ACC112 (cell line): ENCODE measurements around the gene NBPF3.
A peak's percentile ranks its signal among the peaks of the same experiment; 100 is the strongest.
"Not testable (repeated sequence)": the region's sequence is repeated elsewhere in the genome, so short reads cannot be mapped to it uniquely, and the experiment has no call there.

Experiments used
- H2AFZ ChIP-seq: fragments of 200-600 bp; sonication (generic); one replicate; pipeline ENCODE4 v1.6.0; 2017; ENCODE audit warnings: antibody characterized with exemption, low read length; ENCODE audit not compliant: unreplicated experiment
- H3K27ac ChIP-seq: fragments of 200-600 bp; sonication (generic); 2 replicates; pipeline ENCODE4 v1.5.1; 2014; ENCODE audit warnings: low read depth, mild to moderate bottlenecking, antibody characterized with exemption, low read length, moderate library complexity
- H3K27me3 ChIP-seq: fragments of 200-600 bp; sonication (generic); 2 replicates; pipeline ENCODE4 v1.6.1; 2014; ENCODE audit warnings: mild to moderate bottlenecking, antibody characterized with exemption, low read length, moderate library complexity, mixed read lengths; ENCODE audit not compliant: insufficient read depth
- H3K36me3 ChIP-seq: fragments of 200-600 bp; sonication (generic); 2 replicates; pipeline ENCODE4 v1.6.1; 2016; ENCODE audit warnings: mild to moderate bottlenecking, antibody characterized with exemption, low read length, moderate library complexity, mixed read lengths; ENCODE audit not compliant: insufficient read depth
- H3K4me1 ChIP-seq: fragments of 200-600 bp; sonication (generic); one replicate; pipeline ENCODE4 v1.6.1; 2016; ENCODE audit warnings: low read length, mixed read lengths; ENCODE audit not compliant: insufficient read depth, unreplicated experiment, control insufficient read depth
- H3K4me3 ChIP-seq: fragments of 200-600 bp; sonication (generic); 2 replicates; pipeline ENCODE4 v1.5.1; 2014; ENCODE audit warnings: mild to moderate bottlenecking, low read depth, low read length
- H3K79me2 ChIP-seq: fragments of 200-600 bp; sonication (generic); one replicate; pipeline ENCODE4 v1.6.0; 2016; ENCODE audit warnings: low read length; ENCODE audit not compliant: control insufficient read depth, unreplicated experiment, insufficient read depth

Gene NBPF3

GRCh38 chr1:21509351-21510112 is 69.6 kb downstream of the NBPF3 start, which contains the start of gene ALPL:
Gene ALPL (plus strand): TSS chr1:21509423. CDS start chr1:21554082, 44,659 bp downstream.
- H3K4me3 ChIP-seq: peak within 1 kb of the TSS; percentile 48
- H2AFZ ChIP-seq: peak within 1 kb of the TSS; percentile 19
- peaks cover 6% of the 10 kb centered on the region for H3K4me1 ChIP-seq
- H3K27me3 ChIP-seq: peaks cover 17% of the 10 kb centered on the region; the same call in 1 of the 2 replicates
- H3K79me2 ChIP-seq: no peaks in the 10 kb centered on the region
- H3K27ac ChIP-seq: no peak within 1 kb of the TSS
- H3K36me3 ChIP-seq: no peaks in the 10 kb centered on the region

GRCh38 chr1:21510113-21510493 is 70.2 kb downstream of the NBPF3 start:
- Histone ChIP-seq H3K27ac (no peak overlapping the region), H3K27me3 (peaks cover 17% of the 10 kb centered on the region; the same call in 1 of the 2 replicates), H3K4me3 (no peak overlapping the region), H3K79me2 (no peaks in the 10 kb centered on the region), H3K4me1 (peaks cover 6% of the 10 kb centered on the region), H3K36me3 (no peaks in the 10 kb centered on the region), H2AFZ (no peak overlapping the region)

DNA sequence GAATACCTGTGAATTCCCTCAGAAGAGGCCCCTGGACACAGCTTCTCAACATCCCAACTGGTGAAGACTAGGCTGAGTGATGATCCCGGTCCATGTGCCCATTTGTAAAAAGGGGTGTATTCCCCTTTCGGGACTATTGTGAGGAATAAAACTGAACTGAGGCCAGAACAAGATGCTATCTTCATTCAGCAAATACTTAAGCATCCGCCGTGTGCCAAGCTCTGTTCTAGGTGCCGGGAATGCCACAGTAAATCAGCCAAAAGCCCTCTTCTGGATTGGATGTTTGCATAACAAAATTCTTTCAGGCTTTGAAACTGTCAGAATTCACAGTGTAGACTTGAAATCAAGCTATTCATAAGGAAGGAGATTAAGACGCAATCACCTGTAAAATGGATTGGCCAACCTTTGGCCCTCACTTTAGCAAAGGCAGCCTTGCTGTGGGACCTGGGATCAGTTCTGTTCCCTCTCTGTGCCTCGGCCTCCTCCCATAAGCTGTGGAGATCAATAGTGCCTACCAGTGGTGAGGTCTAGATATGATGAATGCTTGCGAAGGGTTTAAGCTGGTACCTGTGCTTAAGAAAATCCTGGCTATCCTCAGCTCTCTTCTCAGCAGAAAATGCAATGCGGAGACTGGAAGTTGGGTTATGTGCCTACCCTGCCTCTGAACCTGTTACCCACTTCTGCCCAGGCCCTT is 71.1 kb downstream of the NBPF3 start:
- Histone ChIP-seq H3K4me3 (no peak overlapping the region), H3K27ac (no peak overlapping the region), H3K4me1 (peaks cover 6% of the 10 kb centered on the region), H3K27me3 (peaks cover 17% of the 10 kb centered on the region; the same call in 1 of the 2 replicates), H2AFZ (no peak overlapping the region), H3K79me2 (no peaks in the 10 kb centered on the region), H3K36me3 (no peaks in the 10 kb centered on the region)

DNA sequence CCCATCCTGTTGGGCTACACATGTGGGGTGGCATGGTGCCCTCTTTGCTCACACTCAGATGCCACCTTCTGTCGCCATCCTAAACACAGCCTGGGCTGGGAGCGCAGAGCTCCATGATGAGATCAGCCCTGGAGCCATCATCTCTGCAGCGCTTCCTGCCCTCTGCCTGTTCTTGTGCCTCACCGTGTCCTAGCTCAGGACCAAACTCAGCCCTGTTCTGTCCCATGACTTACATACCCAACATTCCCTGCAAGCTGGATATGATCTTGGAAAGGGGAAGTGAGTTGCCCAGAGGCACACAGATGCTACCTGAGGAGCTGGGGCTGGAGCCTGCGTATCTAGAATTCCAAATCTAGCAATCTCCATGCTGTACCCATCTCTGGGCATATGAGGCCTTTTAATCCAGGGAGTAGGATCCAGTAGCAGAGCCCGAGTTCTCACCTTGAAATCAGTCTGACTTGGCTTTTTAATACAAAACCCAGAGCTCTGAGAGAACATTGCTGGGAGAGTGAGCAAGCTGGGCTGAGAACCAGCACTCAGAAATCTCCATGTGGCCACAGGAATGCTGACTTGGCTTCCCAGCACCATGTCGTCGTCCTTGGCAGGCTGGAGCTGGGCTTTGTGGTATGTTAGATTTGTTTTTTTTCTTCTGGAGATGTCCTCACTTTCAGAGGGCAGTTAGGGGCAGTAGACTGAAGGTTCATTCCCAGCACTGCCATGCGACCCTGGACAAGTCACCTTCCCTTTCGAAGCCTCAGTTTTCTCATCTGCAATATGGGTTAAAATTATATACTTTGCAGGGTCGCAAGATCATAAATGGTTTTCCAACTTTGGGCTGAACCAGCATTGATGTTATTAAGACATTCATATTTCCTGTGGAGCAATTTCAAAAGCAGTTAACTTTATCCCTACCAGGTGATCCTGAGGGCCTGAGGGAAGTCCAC is 71.9 kb downstream of the NBPF3 start:
- H3K36me3 ChIP-seq: no peaks in the 10 kb centered on the region
- H2AFZ ChIP-seq: no peak overlapping the region
- peaks cover 6% of the 10 kb centered on the region for H3K4me1 ChIP-seq
- H3K79me2 ChIP-seq: no peaks in the 10 kb centered on the region
- H3K27ac ChIP-seq: peak overlapping the region; percentile 30; the same call in 1 of the 2 replicates
- H3K27me3 ChIP-seq: peaks cover 17% of the 10 kb centered on the region; the same call in 1 of the 2 replicates
- no peak overlapping the region for H3K4me3 ChIP-seq

DNA sequence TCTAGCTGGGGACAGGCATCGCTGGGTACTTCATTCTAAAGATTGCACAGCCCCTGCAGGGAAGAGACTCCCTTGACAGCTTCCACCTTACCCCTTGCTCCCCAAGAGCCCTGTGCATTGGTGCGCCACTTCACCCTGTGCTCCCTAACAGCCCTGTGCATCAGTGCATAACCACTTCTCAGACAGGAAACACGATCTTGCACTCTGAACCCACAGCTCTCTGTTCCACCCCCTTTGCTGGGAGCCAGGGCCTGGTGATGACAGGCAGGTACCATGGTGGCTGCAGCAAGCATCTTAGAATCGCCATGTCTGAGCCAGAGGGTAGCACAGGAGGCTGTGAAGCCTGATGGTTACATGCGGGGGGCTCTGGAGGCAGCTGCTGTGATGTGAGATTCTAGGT is 74.3 kb downstream of the NBPF3 start:
- Histone ChIP-seq H3K4me3 (no peak overlapping the region), H3K36me3 (no peaks in the 10 kb centered on the region), H3K79me2 (no peaks in the 10 kb centered on the region), H3K4me1 (peaks cover 6% of the 10 kb centered on the region), H3K27ac (no peak overlapping the region), H3K27me3 (peaks cover 17% of the 10 kb centered on the region; the same call in 1 of the 2 replicates), H2AFZ (no peak overlapping the region)

DNA sequence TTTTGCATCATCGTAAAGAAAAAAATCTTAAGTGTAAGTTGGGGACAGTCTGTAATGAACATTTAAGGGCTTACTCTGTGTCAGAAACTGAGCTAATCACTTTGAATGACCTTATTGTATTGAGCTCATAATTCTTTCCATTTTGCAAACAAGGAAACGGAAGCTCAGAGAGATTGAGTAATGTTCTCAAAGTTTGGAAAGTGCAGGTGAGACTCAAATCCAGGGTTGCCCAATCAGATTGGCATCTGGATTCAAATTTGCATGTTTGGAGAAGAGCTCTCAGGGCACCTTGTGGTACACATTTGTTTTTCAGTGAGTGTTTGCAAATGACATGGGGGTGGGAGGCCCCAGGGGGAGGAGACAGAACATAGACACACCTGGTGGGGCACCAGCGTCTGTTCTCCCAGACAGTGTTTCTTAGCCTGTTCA is 77.2 kb downstream of the NBPF3 start:
- Histone ChIP-seq H3K79me2 (no peaks in the 10 kb centered on the region), H3K27me3 (0 out of 2 replicates have a peak, but pooled peaks cover 5% of the 10 kb centered on the region), H3K4me3 (no peak overlapping the region), H3K36me3 (no peaks in the 10 kb centered on the region), H3K4me1 (no peaks in the 10 kb centered on the region), H3K27ac (no peak overlapping the region), H2AFZ (no peak overlapping the region)

GRCh38 chr1:21517660-21518480 is 77.9 kb downstream of the NBPF3 start:
- H3K4me1 ChIP-seq: no peaks in the 10 kb centered on the region
- no peaks in the 10 kb centered on the region for H3K79me2 ChIP-seq
- no peaks in the 10 kb centered on the region for H3K36me3 ChIP-seq
- no peak overlapping the region for H3K27ac ChIP-seq
- H3K4me3 ChIP-seq: no peak overlapping the region
- H2AFZ ChIP-seq: no peak overlapping the region
- H3K27me3 ChIP-seq: 0 out of 2 replicates have a peak, but pooled peaks cover 5% of the 10 kb centered on the region

GRCh38 chr1:21518774-21519455 is 79.0 kb downstream of the NBPF3 start:
- no peak overlapping the region for H3K27ac ChIP-seq
- no peaks in the 10 kb centered on the region for H3K27me3 ChIP-seq
- no peaks in the 10 kb centered on the region for H3K4me1 ChIP-seq
- no peak overlapping the region for H3K4me3 ChIP-seq
- H3K79me2 ChIP-seq: no peaks in the 10 kb centered on the region
- no peaks in the 10 kb centered on the region for H3K36me3 ChIP-seq
- H2AFZ ChIP-seq: no peak overlapping the region

DNA sequence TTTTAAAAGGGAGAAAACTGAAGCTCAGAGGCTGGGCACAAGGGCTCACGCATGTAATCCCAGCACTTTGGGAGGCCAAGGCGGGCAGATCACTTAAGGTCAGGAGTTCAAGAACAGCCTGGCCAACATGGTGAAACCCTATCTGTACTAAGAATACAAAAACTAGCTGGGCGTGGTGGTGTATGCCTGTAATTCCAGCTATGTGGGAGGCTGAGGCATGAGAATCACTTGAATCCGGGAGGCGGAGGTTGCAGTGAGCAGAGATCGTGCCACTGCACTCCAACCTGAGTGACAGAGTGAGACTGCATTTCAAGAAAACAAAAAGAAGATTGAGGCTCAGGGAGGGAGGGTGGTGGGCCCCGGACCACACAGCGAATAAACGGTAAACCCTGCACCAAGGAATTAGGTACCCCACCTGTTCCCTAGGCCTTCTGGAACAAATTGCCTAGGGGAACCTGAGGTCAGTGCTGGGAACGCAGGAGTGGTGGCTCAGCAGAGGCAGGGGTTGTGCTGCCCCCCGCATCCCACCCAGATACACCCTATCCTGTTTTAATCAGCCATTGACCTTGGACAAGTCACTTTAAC is 79.6 kb downstream of the NBPF3 start:
- not testable (repeated sequence) for H2AFZ ChIP-seq, H3K27ac ChIP-seq, H3K27me3 ChIP-seq, H3K4me1 ChIP-seq, H3K4me3 ChIP-seq, H3K79me2 ChIP-seq, H3K36me3 ChIP-seq
